Calu3 (cell line): ENCODE measurements around the gene HCN1. TPM values are rescaled to one million over a fixed set of nuclear protein-coding genes. Genes with fewer than 3 reads are reported as not detected.

Source experiments
- BruUV-seq: library from RNA; stranded (reverse); fragments of 400-500 nt; replicated peaks from 2 replicates; lab custom pipeline; 2021; lab: Mats Ljungman, UMichigan
- CTCF ChIA-PET: fragments of 300-600 bp; sonication (Branson Sonifier 250); formaldehyde crosslinking; loops from one replicate; lab custom pipeline; 2022; ENCODE audit warnings: antibody characterized with exemption; lab: Charles Lee
- DNase-seq: peaks from one replicate; pipeline ENCODE4 v3.0.0; 2022
- H3K27ac Mint-ChIP-seq: one replicate; pipeline ENCODE4 v1.8.0; 2022; ENCODE audit warnings: mixed read lengths; ENCODE audit not compliant: unreplicated experiment
- H3K27me3 Mint-ChIP-seq: one replicate; pipeline ENCODE4 v1.8.0; 2022; ENCODE audit warnings: mixed read lengths; ENCODE audit not compliant: unreplicated experiment
- H3K36me3 Mint-ChIP-seq: one replicate; pipeline ENCODE4 v1.8.0; 2022; ENCODE audit warnings: mild to moderate bottlenecking, moderate library complexity, mixed read lengths; ENCODE audit not compliant: insufficient read depth, unreplicated experiment
- H3K4me1 Mint-ChIP-seq: one replicate; pipeline ENCODE4 v1.8.0; 2022; ENCODE audit warnings: mild to moderate bottlenecking, low read depth, mixed read lengths; ENCODE audit not compliant: unreplicated experiment
- H3K4me3 Mint-ChIP-seq: one replicate; pipeline ENCODE4 v1.8.0; 2022; ENCODE audit warnings: mild to moderate bottlenecking, low read depth, moderate library complexity, mixed read lengths; ENCODE audit not compliant: unreplicated experiment
- H3K9me3 Mint-ChIP-seq: one replicate; pipeline ENCODE4 v1.8.0; 2022; ENCODE audit warnings: low read depth, mixed read lengths; ENCODE audit not compliant: unreplicated experiment
- intact Hi-C: fragments of 100-400 bp; cut with micrococcal nuclease; formaldehyde crosslinking; loops from one replicate; pipeline ENCODE4 v1.10.0; 2022; ENCODE audit not compliant: unreplicated experiment
- total RNA-seq: library from RNA; stranded (reverse); gene quantifications from 2 replicates; pipeline ENCODE4 v1.2.3, GENCODE V29; 2022
- TF ChIP-seq, protein P1 (sequence below): fragments of 200-600 bp; IDR thresholded peaks from one replicate; pipeline ENCODE4 v1.8.0; 2022; ENCODE audit warnings: antibody characterized with exemption; ENCODE audit not compliant: unreplicated experiment

Gene HCN1
- total RNA-seq, 1 experiment from 2014 or later = not detected

- intact Hi-C loops = no loop called here
- no peaks in the 10 kb centered on the region for H3K36me3 Mint-ChIP-seq
Observed at GRCh38 chr5:45262061-45262590, 434.1 kb downstream of the HCN1 start.

GRCh38 chr5:45261125-45261524 lies 435.1 kb downstream of the HCN1 start:
- no peaks in the 10 kb centered on the region for H3K4me1 Mint-ChIP-seq
- no TSS peak for BruUV-seq
- H3K4me3 Mint-ChIP-seq = no peak overlapping the region
- CTCF ChIA-PET = no interaction called here
- no peaks in the 10 kb centered on the region for H3K27me3 Mint-ChIP-seq
- no peak for DNase-seq
- no peak overlapping the region for H3K27ac Mint-ChIP-seq
- intact Hi-C loops = no loop called here
- TF ChIP-seq, protein P1, sequence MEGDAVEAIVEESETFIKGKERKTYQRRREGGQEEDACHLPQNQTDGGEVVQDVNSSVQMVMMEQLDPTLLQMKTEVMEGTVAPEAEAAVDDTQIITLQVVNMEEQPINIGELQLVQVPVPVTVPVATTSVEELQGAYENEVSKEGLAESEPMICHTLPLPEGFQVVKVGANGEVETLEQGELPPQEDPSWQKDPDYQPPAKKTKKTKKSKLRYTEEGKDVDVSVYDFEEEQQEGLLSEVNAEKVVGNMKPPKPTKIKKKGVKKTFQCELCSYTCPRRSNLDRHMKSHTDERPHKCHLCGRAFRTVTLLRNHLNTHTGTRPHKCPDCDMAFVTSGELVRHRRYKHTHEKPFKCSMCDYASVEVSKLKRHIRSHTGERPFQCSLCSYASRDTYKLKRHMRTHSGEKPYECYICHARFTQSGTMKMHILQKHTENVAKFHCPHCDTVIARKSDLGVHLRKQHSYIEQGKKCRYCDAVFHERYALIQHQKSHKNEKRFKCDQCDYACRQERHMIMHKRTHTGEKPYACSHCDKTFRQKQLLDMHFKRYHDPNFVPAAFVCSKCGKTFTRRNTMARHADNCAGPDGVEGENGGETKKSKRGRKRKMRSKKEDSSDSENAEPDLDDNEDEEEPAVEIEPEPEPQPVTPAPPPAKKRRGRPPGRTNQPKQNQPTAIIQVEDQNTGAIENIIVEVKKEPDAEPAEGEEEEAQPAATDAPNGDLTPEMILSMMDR = no peak
- peaks cover 12% of the 10 kb centered on the region for H3K9me3 Mint-ChIP-seq
- H3K36me3 Mint-ChIP-seq = no peaks in the 10 kb centered on the region

More at GRCh38 chr5:45262061-45262590, 434.1 kb downstream of the HCN1 start:
- TF ChIP-seq, protein P1 = no peak
- CTCF ChIA-PET = no interaction called here
- H3K27ac Mint-ChIP-seq = no peak overlapping the region
- BruUV-seq = no TSS peak
- no peak overlapping the region for H3K4me3 Mint-ChIP-seq
- H3K27me3 Mint-ChIP-seq = no peaks in the 10 kb centered on the region
- H3K9me3 Mint-ChIP-seq = peaks cover 8% of the 10 kb centered on the region
- no peak for DNase-seq
- H3K4me1 Mint-ChIP-seq = no peaks in the 10 kb centered on the region

GRCh38 chr5:45260292-45260691 lies 435.9 kb downstream of the HCN1 start:
- no peaks in the 10 kb centered on the region for H3K27me3 Mint-ChIP-seq
- intact Hi-C loops = no loop called here
- H3K36me3 Mint-ChIP-seq = no peaks in the 10 kb centered on the region
- DNase-seq = no peak
- no peak overlapping the region for H3K4me3 Mint-ChIP-seq
- no peak overlapping the region for H3K27ac Mint-ChIP-seq
- CTCF ChIA-PET = no interaction called here
- peaks cover 12% of the 10 kb centered on the region for H3K9me3 Mint-ChIP-seq
- BruUV-seq = no TSS peak
- H3K4me1 Mint-ChIP-seq = no peaks in the 10 kb centered on the region
- TF ChIP-seq, protein P1 = no peak

DNA sequence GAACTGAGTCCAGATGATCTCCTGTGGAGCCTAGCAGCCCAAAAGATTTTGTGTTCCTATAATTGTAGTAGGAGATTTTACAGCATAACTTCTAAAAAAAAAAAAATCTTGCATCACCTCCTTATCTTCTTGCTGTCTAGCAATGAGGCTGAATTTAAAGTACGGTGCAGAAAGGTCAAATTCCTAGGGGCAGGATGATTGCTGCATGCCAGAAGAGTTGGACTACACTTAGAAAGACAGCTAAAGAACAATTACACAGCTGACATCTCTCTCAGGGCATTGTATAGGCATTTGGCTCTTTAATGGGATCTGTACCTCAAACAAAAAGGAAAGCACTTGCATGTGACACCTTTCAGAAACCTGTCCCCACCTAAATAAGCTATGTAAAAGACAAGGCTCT lies 443.2 kb downstream of the HCN1 start:
- BruUV-seq = no TSS peak
- no peak overlapping the region for H3K27ac Mint-ChIP-seq

More for the DNA sequence above, 443.2 kb downstream of the HCN1 start:
- intact Hi-C loops = no loop called here
- no peaks in the 10 kb centered on the region for H3K27me3 Mint-ChIP-seq
- peaks cover 13% of the 10 kb centered on the region for H3K9me3 Mint-ChIP-seq
- no peak overlapping the region for H3K4me3 Mint-ChIP-seq
- CTCF ChIA-PET = no interaction called here
- no peaks in the 10 kb centered on the region for H3K4me1 Mint-ChIP-seq
- TF ChIP-seq, protein P1 = no peak
- DNase-seq = no peak
- H3K36me3 Mint-ChIP-seq = no peaks in the 10 kb centered on the region
